WTC11 (cell line): Measurements from ENCODE around the gene TAPBPL. TPM values are rescaled to one million over a fixed set of nuclear protein-coding genes. Genes with fewer than 3 reads are reported as not detected.
A peak's percentile ranks its signal among the peaks of the same experiment; 100 is the strongest.

Experiments used
- ATAC-seq: fragments of 200-7000 bp; cut with Tn5 transposase; 2 replicates; pipeline ENCODE4 v1.10.0; 2021; ENCODE audit warnings: mild to moderate bottlenecking, moderate library complexity
- CTCF ChIA-PET: fragments of 300-600 bp; sonication (Branson Sonifier 250); formaldehyde crosslinking; loops from one replicate; lab custom pipeline; 2021; ENCODE audit warnings: antibody characterized with exemption; lab: Charles Lee
- POLR2A ChIA-PET: fragments of 350-600 bp; sonication (Branson Sonifier 250); formaldehyde crosslinking; loops from one replicate; lab custom pipeline; 2021; ENCODE audit warnings: antibody characterized with exemption; lab: Charles Lee
- DNase-seq: peaks from one replicate; pipeline ENCODE4 v3.0.0; 2021; ENCODE audit warnings: low spot score
- H3K27ac Mint-ChIP-seq: 2 replicates; pipeline ENCODE4 v1.8.0; 2021; ENCODE audit warnings: mixed read lengths
- H3K27me3 Mint-ChIP-seq: 2 replicates; pipeline ENCODE4 v1.8.0; 2021; ENCODE audit warnings: low read depth, mild to moderate bottlenecking, moderate library complexity, mixed read lengths
- H3K36me3 Mint-ChIP-seq: 2 replicates; pipeline ENCODE4 v1.8.0; 2021; ENCODE audit warnings: mixed read lengths
- H3K4me1 Mint-ChIP-seq: 2 replicates; pipeline ENCODE4 v1.8.0; 2022; ENCODE audit warnings: mixed read lengths
- H3K4me3 Mint-ChIP-seq: 2 replicates; pipeline ENCODE4 v1.8.0; 2021; ENCODE audit warnings: mild to moderate bottlenecking, moderate library complexity, mixed read lengths
- H3K9me3 Mint-ChIP-seq: 2 replicates; pipeline ENCODE4 v1.8.0; 2021; ENCODE audit warnings: mixed read lengths
- ATF1 ChIP-seq: sonication (generic); formaldehyde crosslinking; IDR thresholded peaks from 2 replicates; pipeline ENCODE4 v1.8.1; 2023; ENCODE audit warnings: mild to moderate bottlenecking, moderate library complexity, missing genetic modification reagents
- ESRRA ChIP-seq: sonication (generic); formaldehyde crosslinking; IDR thresholded peaks from 2 replicates; pipeline ENCODE4 v1.8.1; 2022; ENCODE audit warnings: mild to moderate bottlenecking, missing genetic modification reagents, borderline replicate concordance
- JAZF1 ChIP-seq: fragments of 250-450 bp; sonication (Bioruptor Pico); IDR thresholded peaks from 2 replicates; pipeline ENCODE4 v1.9.0; 2021; ENCODE audit warnings: moderate library complexity, mild to moderate bottlenecking, inconsistent platforms
- KAT7 ChIP-seq: sonication (generic); formaldehyde crosslinking; IDR thresholded peaks from 2 replicates; pipeline ENCODE4 v1.8.1; 2023; ENCODE audit warnings: missing genetic modification reagents, mild to moderate bottlenecking, borderline replicate concordance
- MYBL2 ChIP-seq: sonication (generic); formaldehyde crosslinking; IDR thresholded peaks from 2 replicates; pipeline ENCODE4 v1.8.1; 2023; ENCODE audit warnings: mild to moderate bottlenecking, moderate library complexity, missing genetic modification reagents
- SP1 ChIP-seq: sonication (generic); formaldehyde crosslinking; conservative IDR thresholded peaks from 2 replicates; pipeline ENCODE4 v1.8.1; 2022; ENCODE audit warnings: missing genetic modification reagents
- ZNF396 ChIP-seq: fragments of 250-450 bp; sonication (Bioruptor Pico); IDR thresholded peaks from 2 replicates; pipeline ENCODE4 v1.8.0; 2021; ENCODE audit warnings: mild to moderate bottlenecking, moderate library complexity, borderline replicate concordance
- total RNA-seq: library from RNA; stranded (reverse); gene quantifications from 3 replicates; pipeline ENCODE4 v1.2.3, GENCODE V29; 2021
- TF ChIP-seq, protein P1 (sequence below): sonication (generic); formaldehyde crosslinking; IDR thresholded peaks from 2 replicates; pipeline ENCODE4 v1.8.1; 2022; ENCODE audit warnings: low read depth, missing genetic modification reagents, borderline replicate concordance
- TF ChIP-seq, protein P2 (sequence below): sonication (generic); formaldehyde crosslinking; IDR thresholded peaks from 2 replicates; pipeline ENCODE4 v1.8.0; 2022; ENCODE audit warnings: missing genetic modification reagents
- TF ChIP-seq, protein P3 (sequence below): sonication (generic); formaldehyde crosslinking; IDR thresholded peaks from 2 replicates; pipeline ENCODE4 v1.8.0; 2022; ENCODE audit warnings: mild to moderate bottlenecking, missing genetic modification reagents
- TF ChIP-seq, protein P4 (sequence below): sonication (generic); formaldehyde crosslinking; IDR thresholded peaks from 2 replicates; pipeline ENCODE4 v1.8.0; 2023; ENCODE audit warnings: mild to moderate bottlenecking, missing genetic modification reagents
- TF ChIP-seq, protein P5 (sequence below): sonication (generic); formaldehyde crosslinking; IDR thresholded peaks from 2 replicates; pipeline ENCODE4 v1.8.1; 2023; ENCODE audit warnings: mild to moderate bottlenecking, missing genetic modification reagents, moderate library complexity
- TF ChIP-seq, protein P6 (sequence below): fragments of 250-450 bp; sonication (Bioruptor Pico); IDR thresholded peaks from 2 replicates; pipeline ENCODE4 v1.9.0; 2021; ENCODE audit warnings: mild to moderate bottlenecking
- TF ChIP-seq, protein P7 (sequence below): sonication (generic); formaldehyde crosslinking; IDR thresholded peaks from 2 replicates; pipeline ENCODE4 v1.8.1; 2022; ENCODE audit warnings: mild to moderate bottlenecking, moderate library complexity, missing genetic modification reagents
- TF ChIP-seq, protein P8 (sequence below): sonication (generic); formaldehyde crosslinking; IDR thresholded peaks from 2 replicates; pipeline ENCODE4 v1.8.1; 2022; ENCODE audit warnings: low read depth, mild to moderate bottlenecking, moderate library complexity, missing genetic modification reagents, borderline replicate concordance

The TAPBPL gene
- total RNA-seq, 1 experiment from 2014 or later = 1.3 TPM

DNA sequence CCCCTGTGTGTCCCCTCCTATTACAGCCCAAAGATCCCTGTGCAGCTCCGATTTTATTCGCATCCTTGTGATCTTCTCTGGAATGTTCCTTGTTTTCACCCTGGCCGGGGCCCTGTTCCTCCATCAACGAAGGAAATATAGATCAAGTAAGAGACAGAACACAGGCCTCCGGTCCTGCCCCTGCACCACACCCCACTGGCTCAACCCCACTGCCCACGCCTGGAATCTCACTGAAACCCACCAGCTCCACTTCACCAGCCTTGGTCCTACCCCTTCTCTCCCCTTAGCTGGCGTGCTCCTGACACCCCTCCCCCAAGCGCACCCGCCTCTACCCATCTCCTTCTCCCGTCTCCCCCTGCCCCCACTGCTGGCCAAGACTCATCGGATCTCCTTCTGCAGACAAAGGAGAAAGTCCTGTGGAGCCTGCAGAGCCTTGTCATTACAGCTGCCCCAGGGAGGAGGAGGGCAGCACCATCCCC is 934 bp upstream of the TAPBPL start:
- H3K27ac Mint-ChIP-seq = peak overlapping the region; percentile 92
- H3K36me3 Mint-ChIP-seq = no peaks in the 10 kb centered on the region
- ChIA-PET CTCF (interaction anchor here (0.6 to 3.9 kb wide), 8 partner anchors 15 to 125 kb away, joined by 3 to 39 read pairs (median 6); partner anchors contain the start of gene VAMP1), POLR2A (interaction anchor here (0.6 to 2.3 kb wide), 7 partner anchors 17 to 483 kb away, joined by 3 to 16 read pairs (median 3); partner anchors contain the start of genes MRPL51, SCNN1A and VAMP1)
- peak overlapping the region; percentile 51 for H3K4me3 Mint-ChIP-seq
- DNase-seq = no peak
- no peaks in the 10 kb centered on the region for H3K9me3 Mint-ChIP-seq
- ATAC-seq = peak; percentile 59
- TF ChIP-seq, protein P1, sequence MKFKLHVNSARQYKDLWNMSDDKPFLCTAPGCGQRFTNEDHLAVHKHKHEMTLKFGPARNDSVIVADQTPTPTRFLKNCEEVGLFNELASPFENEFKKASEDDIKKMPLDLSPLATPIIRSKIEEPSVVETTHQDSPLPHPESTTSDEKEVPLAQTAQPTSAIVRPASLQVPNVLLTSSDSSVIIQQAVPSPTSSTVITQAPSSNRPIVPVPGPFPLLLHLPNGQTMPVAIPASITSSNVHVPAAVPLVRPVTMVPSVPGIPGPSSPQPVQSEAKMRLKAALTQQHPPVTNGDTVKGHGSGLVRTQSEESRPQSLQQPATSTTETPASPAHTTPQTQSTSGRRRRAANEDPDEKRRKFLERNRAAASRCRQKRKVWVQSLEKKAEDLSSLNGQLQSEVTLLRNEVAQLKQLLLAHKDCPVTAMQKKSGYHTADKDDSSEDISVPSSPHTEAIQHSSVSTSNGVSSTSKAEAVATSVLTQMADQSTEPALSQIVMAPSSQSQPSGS (CRISPR knock-in tag) = no peak
- TF ChIP-seq, protein P2, sequence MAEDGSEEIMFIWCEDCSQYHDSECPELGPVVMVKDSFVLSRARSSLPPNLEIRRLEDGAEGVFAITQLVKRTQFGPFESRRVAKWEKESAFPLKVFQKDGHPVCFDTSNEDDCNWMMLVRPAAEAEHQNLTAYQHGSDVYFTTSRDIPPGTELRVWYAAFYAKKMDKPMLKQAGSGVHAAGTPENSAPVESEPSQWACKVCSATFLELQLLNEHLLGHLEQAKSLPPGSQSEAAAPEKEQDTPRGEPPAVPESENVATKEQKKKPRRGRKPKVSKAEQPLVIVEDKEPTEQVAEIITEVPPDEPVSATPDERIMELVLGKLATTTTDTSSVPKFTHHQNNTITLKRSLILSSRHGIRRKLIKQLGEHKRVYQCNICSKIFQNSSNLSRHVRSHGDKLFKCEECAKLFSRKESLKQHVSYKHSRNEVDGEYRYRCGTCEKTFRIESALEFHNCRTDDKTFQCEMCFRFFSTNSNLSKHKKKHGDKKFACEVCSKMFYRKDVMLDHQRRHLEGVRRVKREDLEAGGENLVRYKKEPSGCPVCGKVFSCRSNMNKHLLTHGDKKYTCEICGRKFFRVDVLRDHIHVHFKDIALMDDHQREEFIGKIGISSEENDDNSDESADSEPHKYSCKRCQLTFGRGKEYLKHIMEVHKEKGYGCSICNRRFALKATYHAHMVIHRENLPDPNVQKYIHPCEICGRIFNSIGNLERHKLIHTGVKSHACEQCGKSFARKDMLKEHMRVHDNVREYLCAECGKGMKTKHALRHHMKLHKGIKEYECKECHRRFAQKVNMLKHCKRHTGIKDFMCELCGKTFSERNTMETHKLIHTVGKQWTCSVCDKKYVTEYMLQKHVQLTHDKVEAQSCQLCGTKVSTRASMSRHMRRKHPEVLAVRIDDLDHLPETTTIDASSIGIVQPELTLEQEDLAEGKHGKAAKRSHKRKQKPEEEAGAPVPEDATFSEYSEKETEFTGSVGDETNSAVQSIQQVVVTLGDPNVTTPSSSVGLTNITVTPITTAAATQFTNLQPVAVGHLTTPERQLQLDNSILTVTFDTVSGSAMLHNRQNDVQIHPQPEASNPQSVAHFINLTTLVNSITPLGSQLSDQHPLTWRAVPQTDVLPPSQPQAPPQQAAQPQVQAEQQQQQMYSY (CRISPR knock-in tag) = peak; percentile 45; the same call in 1 of the 2 replicates
- 0 out of 2 replicates have a peak, but pooled peaks have one; percentile 17 for TF ChIP-seq ZNF396 (CRISPR knock-in tag)
- TF ChIP-seq, protein P3, sequence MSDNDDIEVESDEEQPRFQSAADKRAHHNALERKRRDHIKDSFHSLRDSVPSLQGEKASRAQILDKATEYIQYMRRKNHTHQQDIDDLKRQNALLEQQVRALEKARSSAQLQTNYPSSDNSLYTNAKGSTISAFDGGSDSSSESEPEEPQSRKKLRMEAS (CRISPR knock-in tag) = 0 out of 2 replicates have a peak, but pooled peaks have one; percentile 39
- TF ChIP-seq, protein P4, sequence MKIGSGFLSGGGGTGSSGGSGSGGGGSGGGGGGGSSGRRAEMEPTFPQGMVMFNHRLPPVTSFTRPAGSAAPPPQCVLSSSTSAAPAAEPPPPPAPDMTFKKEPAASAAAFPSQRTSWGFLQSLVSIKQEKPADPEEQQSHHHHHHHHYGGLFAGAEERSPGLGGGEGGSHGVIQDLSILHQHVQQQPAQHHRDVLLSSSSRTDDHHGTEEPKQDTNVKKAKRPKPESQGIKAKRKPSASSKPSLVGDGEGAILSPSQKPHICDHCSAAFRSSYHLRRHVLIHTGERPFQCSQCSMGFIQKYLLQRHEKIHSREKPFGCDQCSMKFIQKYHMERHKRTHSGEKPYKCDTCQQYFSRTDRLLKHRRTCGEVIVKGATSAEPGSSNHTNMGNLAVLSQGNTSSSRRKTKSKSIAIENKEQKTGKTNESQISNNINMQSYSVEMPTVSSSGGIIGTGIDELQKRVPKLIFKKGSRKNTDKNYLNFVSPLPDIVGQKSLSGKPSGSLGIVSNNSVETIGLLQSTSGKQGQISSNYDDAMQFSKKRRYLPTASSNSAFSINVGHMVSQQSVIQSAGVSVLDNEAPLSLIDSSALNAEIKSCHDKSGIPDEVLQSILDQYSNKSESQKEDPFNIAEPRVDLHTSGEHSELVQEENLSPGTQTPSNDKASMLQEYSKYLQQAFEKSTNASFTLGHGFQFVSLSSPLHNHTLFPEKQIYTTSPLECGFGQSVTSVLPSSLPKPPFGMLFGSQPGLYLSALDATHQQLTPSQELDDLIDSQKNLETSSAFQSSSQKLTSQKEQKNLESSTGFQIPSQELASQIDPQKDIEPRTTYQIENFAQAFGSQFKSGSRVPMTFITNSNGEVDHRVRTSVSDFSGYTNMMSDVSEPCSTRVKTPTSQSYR (CRISPR knock-in tag) = peak; percentile 96
- H3K4me1 Mint-ChIP-seq = peaks cover 39% of the 10 kb centered on the region
- no peaks in the 10 kb centered on the region for H3K27me3 Mint-ChIP-seq

DNA sequence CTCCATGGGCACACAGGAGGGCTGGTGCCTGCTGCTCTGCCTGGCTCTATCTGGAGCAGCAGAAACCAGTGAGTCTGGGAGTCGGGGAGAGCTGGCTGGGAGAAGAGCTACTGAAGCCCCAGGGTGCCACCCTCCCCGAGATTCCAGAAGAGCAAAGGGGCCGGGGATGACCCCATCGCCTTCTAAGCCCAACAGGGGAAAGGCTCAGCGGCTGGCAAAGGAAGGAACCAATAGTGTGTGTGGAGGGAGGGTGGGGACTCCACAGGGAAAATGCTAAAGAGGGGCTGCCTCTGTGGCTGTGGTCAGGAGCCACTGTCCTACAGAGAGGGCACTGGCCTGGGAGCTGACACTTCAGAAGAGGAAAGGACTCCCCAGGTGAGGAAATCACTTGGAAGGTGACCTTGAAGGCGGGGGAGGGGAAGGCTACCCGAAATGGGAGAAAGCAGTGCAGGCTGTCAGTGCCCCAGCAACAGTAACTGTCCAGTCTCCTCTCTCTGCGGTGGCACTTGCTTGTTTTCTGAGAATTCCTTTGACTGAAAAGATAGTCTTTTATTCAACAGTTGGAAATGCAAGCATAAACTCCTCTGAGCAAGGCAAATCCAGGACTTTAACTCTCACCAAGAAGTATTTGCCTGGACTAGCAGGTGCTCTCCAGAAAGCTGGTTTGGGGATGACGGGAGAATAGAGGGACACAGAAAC is 552 bp downstream of the TAPBPL start:
- Mint-ChIP-seq H3K4me1 (peaks cover 39% of the 10 kb centered on the region), H3K9me3 (no peaks in the 10 kb centered on the region), H3K27me3 (no peaks in the 10 kb centered on the region), H3K4me3 (peak overlapping the region; percentile 51), H3K27ac (peak overlapping the region; percentile 92), H3K36me3 (no peaks in the 10 kb centered on the region)
- peak; percentile 5; the same call in 1 of the 2 replicates for ATAC-seq
- CTCF ChIA-PET = interaction anchor here (1.2 to 3.9 kb wide), 4 partner anchors 13 to 464 kb away, joined by 3 to 39 read pairs (median 10); no protein-coding TSS in a partner anchor
- DNase-seq = peak; percentile 30
- POLR2A ChIA-PET = interaction anchor here (1.1 to 2.3 kb wide), 5 partner anchors 18 to 116 kb away, joined by 3 to 16 read pairs (median 4); partner anchors contain the start of genes MRPL51, SCNN1A and VAMP1
- TF ChIP-seq, protein P5, sequence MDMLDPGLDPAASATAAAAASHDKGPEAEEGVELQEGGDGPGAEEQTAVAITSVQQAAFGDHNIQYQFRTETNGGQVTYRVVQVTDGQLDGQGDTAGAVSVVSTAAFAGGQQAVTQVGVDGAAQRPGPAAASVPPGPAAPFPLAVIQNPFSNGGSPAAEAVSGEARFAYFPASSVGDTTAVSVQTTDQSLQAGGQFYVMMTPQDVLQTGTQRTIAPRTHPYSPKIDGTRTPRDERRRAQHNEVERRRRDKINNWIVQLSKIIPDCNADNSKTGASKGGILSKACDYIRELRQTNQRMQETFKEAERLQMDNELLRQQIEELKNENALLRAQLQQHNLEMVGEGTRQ (CRISPR knock-in tag) = no peak
- TF ChIP-seq, protein P6, sequence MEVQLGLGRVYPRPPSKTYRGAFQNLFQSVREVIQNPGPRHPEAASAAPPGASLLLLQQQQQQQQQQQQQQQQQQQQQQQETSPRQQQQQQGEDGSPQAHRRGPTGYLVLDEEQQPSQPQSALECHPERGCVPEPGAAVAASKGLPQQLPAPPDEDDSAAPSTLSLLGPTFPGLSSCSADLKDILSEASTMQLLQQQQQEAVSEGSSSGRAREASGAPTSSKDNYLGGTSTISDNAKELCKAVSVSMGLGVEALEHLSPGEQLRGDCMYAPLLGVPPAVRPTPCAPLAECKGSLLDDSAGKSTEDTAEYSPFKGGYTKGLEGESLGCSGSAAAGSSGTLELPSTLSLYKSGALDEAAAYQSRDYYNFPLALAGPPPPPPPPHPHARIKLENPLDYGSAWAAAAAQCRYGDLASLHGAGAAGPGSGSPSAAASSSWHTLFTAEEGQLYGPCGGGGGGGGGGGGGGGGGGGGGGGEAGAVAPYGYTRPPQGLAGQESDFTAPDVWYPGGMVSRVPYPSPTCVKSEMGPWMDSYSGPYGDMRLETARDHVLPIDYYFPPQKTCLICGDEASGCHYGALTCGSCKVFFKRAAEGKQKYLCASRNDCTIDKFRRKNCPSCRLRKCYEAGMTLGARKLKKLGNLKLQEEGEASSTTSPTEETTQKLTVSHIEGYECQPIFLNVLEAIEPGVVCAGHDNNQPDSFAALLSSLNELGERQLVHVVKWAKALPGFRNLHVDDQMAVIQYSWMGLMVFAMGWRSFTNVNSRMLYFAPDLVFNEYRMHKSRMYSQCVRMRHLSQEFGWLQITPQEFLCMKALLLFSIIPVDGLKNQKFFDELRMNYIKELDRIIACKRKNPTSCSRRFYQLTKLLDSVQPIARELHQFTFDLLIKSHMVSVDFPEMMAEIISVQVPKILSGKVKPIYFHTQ (CRISPR knock-in tag) = no peak
- TF ChIP-seq, protein P7, sequence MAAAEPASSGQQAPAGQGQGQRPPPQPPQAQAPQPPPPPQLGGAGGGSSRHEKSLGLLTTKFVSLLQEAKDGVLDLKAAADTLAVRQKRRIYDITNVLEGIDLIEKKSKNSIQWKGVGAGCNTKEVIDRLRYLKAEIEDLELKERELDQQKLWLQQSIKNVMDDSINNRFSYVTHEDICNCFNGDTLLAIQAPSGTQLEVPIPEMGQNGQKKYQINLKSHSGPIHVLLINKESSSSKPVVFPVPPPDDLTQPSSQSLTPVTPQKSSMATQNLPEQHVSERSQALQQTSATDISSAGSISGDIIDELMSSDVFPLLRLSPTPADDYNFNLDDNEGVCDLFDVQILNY = no peak
- peak; percentile 99 for TF ChIP-seq ESRRA (CRISPR knock-in tag)
- no peak for TF ChIP-seq JAZF1 (CRISPR knock-in tag)
- no peak for TF ChIP-seq KAT7 (CRISPR knock-in tag)
- TF ChIP-seq ATF1 = no peak
- 0 out of 2 replicates have a peak, but pooled peaks have one; percentile 24 for TF ChIP-seq SP1 (CRISPR knock-in tag)
- no peak for TF ChIP-seq MYBL2 (CRISPR knock-in tag)
- TF ChIP-seq, protein P8, sequence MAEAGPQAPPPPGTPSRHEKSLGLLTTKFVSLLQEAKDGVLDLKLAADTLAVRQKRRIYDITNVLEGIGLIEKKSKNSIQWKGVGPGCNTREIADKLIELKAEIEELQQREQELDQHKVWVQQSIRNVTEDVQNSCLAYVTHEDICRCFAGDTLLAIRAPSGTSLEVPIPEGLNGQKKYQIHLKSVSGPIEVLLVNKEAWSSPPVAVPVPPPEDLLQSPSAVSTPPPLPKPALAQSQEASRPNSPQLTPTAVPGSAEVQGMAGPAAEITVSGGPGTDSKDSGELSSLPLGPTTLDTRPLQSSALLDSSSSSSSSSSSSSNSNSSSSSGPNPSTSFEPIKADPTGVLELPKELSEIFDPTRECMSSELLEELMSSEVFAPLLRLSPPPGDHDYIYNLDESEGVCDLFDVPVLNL = no peak
